NCI-H526 (cell line): Measurements from ENCODE around the gene CDKN2AIP.
"Not testable (repeated sequence)": the region's sequence is repeated elsewhere in the genome, so short reads cannot be mapped to it uniquely, and the experiment has no call there.

ENCODE experiments used
- DNase-seq, 2 experiments: peaks; one replicate each; lab custom pipeline; 2025; lab: John Stamatoyannopoulos, UW

Gene CDKN2AIP

GRCh38 chr4:183448436-183448835, 4.0 kb downstream of the CDKN2AIP start:
- no peak for DNase-seq

DNA sequence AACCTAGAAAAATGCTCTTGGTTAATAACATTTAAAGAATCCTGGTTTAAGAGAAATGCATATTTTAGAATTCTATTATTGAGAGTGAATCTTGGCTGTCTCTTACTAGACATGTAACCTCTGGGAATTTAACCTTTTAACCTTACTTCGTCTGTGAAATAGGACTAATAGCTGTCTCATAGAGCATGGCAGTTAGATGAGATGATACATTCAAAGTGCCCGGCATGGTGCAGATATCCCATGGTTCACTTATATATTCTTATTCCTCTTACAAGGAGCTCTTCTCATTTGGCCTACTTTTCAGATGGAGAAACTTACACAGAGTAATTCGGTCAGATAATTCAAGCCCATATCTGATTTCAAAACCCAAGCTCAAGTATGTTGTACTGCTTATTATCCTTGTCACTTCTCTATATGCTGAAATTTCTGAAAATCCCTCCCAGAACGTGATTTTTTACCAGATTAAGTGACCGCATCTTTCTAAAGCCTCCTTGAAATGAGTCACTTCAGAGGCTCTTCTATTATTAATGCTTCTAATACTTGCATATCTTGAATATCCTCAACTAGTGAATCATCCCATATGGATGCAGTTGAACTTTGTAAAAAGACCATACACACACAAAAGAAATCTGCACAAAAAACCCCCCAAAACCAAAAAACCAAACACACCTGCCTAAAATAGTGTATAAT, 4.9 kb downstream of the CDKN2AIP start:
- DNase-seq = no peak

GRCh38 chr4:183450108-183450507, 5.7 kb downstream of the CDKN2AIP start:
- DNase-seq = no peak

GRCh38 chr4:183455431-183456195, 11.2 kb downstream of the CDKN2AIP start:
- DNase-seq = no peak

DNA sequence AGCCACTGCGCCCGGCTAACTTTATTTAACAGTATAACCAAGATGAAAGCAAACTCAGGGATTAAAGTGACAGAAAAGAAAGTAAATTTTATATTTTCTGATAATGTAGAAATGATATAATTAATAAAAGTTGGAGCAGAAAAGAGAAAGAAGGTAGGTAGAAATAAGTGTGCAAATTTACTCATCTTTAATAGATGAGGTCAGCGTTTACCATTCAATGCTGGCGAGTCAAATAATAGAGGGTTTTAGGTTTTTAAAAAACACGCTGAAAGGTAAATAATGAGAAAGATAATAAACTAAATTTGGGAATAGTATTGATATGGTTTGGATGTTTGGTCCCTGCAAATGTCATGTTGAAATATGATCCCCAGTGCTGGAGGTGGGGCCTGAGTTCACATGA, 13.6 kb downstream of the CDKN2AIP start:
- DNase-seq = no peak

GRCh38 chr4:183463903-183464619, 19.6 kb downstream of the CDKN2AIP start:
- not testable (repeated sequence) for DNase-seq

DNA sequence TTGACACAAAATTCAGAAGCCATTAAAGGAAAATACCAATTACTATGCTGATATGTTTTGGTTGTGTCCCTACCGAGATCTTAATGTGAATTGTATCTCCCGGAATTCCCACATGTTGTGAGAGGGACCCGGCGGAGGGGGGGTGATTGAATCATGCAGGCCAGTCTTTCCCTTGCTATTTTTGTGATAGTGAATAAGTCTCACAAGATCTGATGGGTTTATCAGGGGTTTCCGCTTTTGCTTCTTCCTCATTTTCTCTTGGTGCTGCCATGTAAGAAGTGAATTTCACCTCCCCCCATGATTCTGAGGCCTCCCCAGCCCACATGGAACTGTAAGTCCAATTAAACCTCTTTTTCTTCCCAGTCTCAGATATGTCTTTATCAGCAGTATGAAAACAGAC, 21.4 kb downstream of the CDKN2AIP start:
- DNase-seq = not testable (repeated sequence)

DNA sequence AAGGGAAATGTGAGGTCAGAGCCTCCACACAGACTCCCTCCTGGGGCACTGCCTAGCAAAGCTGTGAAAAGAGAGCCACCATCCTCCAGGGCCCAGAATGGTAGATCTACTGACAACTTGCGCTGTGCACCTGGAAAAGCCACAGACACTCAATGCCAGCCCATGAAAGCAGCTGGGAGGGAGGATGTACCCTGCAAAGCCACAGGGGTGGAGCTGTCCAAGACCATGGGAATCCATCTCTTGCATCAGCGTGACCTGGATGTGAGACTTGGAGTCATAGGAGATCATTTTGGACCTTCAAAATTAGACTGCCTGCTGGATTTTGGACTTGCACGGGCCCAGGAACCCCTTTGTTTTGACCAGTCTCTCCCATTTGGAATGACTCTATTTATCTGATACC, 22.8 kb downstream of the CDKN2AIP start:
- DNase-seq = no peak

GRCh38 chr4:183468210-183469095, 24.0 kb downstream of the CDKN2AIP start:
- DNase-seq = no peak

DNA sequence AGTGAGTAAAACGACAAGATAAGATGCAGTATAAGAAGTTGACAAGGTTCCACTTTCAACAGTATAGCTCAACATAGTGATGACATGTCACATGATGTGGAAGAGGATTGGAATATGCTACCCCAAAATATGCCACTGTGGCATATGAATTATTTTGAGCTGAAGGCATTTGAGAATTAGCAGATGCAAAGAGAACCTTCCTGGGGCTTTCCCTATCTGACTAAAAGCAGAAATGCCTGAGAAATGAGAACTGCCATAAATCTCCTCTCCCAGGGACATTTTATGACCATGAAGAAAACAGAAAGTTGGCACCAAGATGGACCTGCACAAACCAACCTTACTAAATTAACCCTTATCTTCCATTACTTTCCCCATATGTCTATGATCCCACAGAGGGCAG, 24.8 kb downstream of the CDKN2AIP start:
- no peak for DNase-seq

DNA sequence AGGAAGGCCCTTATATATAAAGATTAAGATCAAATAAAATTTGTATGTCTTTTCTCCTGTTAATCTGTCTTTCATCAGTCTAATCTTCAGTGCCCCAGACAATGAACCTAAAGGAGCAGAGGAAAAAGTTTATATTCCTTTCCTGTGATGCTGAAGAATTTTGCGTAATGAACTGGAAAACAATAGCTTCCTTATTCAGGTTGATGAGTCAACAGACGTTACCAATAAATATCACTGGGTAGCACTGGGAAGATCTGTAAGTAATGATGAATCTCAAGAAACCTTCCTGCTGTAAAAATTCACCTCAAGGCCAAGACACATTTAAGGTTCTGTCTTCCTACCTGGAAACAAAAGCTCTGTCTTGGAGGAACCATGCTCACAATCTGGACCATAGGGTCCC, 25.5 kb downstream of the CDKN2AIP start:
- DNase-seq = no peak

GRCh38 chr4:183470821-183471220, 26.4 kb downstream of the CDKN2AIP start:
- DNase-seq = no peak

DNA sequence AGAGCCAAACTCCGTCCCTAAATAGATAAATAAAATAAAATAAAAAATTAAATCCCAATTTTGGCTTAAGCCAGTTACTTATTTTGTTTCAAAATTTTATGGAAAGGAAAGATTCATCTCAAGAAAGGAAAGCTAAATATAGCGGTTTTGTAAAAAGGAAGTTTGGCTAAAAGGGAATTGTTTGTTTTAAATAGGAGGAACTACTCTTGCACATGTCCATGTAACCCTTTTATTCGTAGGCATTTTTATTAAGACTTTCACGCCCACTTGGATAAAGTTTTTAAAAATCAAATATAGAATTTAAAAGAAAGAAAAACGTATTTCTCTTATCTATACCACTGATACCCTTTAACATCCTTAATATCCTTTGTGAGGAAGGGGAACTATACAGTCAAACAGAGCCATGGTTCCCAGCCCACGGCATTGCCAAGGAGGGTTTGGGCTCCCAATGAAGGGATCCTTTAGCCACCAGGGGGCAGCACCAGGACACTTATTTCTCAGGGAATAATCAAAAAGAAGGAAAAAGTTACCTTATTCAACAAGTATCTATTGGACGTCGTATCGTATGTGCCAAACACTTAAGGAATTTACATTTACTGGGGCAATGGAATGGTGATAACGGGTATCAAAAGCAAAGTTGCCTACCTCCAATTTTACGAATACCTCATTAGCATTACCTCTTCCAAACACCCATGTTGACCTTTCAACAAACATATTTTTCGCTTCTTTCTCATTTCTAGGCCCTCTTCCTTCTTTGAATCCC, 27.7 kb downstream of the CDKN2AIP start:
- peak; percentile 42 to 87 for DNase-seq

GRCh38 chr4:183478123-183478522, 33.7 kb downstream of the CDKN2AIP start:
- no peak for DNase-seq

DNA sequence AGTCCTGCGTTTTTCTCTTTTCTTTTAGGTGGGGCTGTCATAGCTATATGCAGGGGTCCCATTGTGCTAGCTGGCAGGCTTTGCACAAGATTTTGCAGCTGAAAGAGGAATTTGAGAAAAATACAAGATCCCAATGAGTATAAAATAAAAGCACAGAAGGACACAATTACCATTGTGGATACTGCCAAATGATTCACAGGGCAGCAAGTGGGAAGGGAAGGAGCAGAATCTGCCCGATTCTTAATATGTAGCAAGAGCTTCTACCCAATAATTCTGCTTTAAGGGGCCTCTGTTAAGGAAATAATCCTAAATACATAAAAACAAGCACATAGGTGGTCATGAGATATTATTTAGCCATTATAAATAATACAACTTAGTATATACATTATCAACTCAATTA, 34.5 kb downstream of the CDKN2AIP start:
- no peak for DNase-seq

DNA sequence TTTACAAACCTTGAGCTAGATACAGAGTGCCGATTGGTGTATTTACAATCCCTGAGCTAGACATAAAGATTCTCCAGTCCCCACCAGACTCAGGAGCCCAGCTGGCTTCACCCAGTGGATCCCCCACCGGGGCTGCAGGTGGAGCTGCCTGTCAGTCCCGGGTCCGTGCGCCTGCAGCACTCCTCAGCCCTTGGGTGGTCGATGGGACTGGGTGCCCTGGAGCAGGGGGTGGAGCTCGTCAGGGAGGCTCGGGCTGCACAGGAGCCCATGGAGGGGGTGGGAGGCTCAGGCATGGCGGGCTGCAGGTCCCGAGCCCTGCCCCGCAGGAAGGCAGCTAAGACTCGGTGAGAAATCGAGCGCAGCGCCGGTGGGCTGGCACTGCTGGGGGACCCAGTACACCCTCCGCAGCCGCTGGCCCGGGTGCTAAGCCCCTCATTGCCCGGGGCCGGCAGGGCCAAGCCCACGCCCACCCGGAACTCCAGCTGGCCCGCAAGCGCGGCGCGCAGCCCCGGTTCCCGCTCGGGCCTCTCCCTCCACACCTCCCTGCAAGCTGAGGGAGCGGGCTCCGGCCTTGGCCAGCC, 38.2 kb downstream of the CDKN2AIP start:
- DNase-seq = not testable (repeated sequence)

GRCh38 chr4:183483997-183484396, 39.6 kb downstream of the CDKN2AIP start:
- DNase-seq = no peak

DNA sequence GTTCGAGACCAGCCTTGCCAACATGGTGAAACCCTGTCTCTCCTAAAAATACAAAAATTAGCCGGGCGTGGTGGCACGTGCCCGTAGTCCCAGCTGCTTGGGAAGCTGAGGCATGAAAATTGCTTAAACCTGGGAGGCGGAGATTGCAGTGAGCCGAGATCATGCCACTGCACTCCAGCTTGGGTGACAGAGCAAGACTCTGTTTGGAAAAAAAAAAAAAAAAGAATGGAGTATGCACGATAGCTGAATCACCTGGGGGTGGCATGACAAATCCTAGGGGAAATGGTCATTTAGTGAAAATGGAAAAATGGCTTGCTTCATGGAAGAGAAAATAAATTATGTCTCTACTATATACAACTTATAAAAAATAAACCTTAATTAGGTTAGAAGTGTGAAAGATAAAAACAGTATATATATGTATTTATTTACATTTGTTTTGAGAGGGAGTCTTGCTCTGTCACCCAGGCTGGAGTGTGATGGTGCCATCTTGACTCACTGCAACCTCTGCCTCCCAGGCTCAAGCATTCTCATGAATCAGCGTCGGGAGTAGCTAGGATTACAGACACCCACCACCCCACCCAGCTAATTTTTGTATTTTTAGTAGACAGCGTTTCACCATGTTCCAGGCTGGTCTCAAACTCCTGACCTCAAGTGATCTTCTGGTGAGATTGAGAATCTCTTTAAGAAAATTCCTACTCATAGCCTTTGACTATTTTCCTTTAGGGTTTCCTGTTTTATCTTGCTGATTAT, 41.1 kb downstream of the CDKN2AIP start:
- DNase-seq = no peak

GRCh38 chr4:183492791-183493222, 48.4 kb downstream of the CDKN2AIP start:
- DNase-seq = no peak

- DNase-seq = no peak
Measured at GRCh38 chr4:183493246-183493645, 48.8 kb downstream of the CDKN2AIP start.
